GM18907 (cell line): ENCODE measurements around the gene CD99.

ENCODE experiments used
- ATAC-seq: cut with Tn5 transposase; IDR thresholded peaks from one replicate; pipeline ENCODE4 v1.9.1; 2021; ENCODE audit warnings: mild to moderate bottlenecking, moderate library complexity; ENCODE audit not compliant: unreplicated experiment

Gene CD99

DNA sequence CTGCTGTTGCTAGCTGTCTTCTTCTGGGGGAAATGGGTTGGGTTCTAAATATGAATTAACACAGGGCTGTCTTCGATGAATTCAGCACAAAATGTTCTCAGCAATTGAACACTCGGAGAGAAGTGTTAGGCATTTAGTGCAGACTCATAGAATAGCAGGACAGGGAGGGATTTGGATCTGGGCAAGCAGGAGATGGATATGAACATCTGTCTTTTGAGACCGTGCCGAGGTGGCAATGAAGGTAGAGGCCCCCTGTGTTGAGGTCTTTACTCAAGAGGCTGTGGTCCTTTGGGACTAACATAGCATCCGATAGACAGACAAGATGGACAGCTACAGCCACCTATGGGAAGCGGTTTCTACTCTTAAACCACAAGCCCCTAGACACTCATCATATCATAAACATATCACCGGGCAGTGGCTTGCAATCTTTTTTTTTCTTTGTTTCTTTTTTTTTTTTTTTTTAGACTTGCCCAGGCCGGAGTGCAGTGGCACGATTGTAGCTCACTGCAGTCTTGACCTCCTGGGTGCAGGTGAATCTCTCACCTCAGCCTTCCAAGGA, 6.7 kb downstream of the CD99 start:
- ATAC-seq, result peak; percentile 33

GRCh38 chrX:2698604-2699003, 7.5 kb downstream of the CD99 start:
- ATAC-seq, result no peak

DNA sequence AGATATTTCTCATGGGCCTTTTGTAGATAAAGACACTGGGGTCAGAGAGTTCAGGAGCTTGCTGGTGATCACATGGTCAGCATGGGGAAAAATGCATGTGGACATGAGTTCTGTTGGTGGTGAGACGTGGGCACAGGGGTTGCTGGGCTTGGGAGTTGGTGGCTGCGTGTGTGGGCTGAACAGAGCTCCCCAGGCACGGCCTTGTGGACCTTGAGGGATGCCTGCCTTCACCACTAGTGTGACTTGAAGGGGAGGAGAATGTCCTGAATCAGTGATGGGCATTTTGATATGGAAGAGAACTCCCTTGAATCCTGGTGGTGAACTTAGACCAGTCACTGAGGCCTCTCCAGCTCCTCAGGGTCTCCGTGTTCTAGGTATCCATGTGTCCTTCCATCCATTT, 8.9 kb downstream of the CD99 start:
- ATAC-seq, result no peak

GRCh38 chrX:2700405-2701320, 9.6 kb downstream of the CD99 start:
- ATAC-seq, result no peak

DNA sequence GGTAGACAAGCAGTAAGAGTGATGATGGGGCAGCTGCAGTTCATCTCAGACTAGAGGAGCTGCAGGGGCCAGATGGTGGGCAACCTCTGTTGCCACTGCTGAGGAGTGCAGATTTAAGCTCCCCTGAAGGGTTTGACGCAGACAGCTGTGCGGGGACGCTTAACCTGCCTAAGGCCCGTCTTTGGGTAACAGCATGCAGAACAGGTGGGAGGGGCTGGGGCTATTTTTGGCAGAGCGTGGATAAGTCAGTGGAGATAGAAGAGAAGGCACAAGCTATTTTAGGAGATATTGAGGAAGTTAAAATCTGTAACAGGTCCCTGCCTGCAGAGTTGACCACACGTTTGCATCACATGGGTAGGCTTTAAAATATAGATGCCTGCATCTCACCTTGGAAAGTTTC, 10.5 kb downstream of the CD99 start:
- no peak for ATAC-seq

DNA sequence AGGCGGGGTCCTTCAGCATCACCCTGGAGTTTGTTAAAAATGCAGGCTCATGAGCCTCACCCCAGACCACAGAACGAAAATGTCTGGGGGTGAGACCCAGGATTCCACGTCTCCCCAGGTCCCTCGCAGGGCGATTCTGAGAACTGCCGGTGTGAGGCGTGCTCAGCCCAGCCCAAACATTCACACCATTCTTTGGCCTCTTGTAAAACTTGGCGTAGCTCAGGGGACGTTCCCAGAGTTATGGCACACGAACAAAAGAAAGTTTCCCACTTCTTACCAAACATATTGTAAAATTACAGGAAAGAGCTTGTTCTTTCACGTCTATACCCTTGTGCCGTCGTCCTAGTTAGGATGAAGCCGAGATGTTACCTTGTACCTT, 12.9 kb downstream of the CD99 start:
- no peak for ATAC-seq

DNA sequence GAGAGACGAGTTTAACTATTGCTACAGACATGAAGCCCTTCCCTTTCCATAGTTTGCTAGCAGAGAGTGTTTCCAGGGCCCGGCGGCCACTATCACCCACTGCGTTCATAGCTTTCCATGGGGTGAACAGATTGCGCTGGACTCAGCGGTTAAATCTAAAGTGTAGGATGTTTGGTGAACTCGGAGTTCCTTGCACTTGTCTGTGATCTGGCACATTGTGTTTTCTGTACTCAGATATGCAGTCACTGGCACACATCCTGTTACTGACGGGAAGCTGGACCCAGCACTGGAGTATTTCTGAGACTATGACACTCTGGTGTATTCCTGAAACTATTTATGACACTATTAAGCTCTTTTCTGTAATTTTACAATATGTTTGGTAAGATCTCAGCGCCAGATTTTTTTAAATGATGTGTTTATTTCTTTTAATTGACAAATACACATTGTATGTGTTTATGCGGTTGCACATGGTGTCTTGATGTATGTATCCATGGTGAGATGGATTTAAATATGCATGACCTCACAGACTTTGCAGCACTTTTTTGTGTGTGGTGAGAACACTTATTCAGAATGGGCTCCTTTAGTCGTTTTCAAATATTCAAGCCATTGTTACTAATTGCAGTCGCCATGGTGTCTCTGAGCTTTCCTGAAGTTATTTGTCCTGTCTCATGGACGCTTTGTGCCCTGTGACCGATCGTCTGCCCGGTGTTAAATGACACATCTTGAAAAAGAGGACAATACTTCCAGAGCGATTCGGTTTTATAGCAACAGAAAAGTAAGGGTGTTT, 14.1 kb downstream of the CD99 start:
- no peak for ATAC-seq

DNA sequence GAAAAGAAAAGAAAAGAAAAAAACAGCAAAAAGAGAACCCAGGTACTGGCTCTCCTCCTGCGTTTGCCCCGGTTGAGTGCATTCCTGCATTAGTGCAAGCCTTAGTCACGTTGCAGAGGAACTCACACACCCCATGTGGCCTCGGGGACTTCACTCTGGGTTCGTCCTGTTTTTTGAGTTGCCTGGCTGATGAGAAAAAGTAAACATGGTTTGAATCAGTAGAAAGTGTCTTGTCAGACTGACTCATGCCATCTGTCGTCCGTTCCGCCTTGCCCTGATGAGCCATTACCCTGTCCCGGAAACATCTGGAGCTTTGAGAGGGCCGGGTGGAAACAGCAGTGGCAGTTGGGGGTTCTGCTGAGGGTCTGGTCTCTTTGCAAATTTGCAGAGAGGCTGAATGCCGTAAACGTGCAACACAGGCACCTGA, 16.3 kb downstream of the CD99 start:
- peak; percentile 94 for ATAC-seq

GRCh38 chrX:2708021-2708420, 16.9 kb downstream of the CD99 start:
- ATAC-seq, result no peak

- ATAC-seq, result no peak
These were observed 17.6 kb downstream of the CD99 start for GRCh38 chrX:2708592-2709188.

DNA sequence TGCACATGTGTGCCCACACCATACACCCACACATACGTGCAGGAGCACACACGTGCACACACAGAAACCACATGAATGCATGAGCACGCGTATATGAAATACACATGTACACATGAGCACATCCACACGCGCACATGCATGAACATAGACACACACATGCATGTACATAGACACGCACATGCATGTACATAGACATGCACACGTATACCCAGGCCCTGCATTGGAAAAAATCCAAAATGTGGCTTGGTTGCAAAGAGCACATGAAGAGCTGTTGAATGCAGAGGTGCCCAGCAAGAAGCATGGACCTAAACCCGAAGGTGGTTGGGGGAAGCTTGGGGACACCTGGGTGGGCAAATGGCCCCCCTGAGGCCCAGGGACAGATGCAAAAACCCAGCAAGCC, 18.5 kb downstream of the CD99 start:
- no peak for ATAC-seq

DNA sequence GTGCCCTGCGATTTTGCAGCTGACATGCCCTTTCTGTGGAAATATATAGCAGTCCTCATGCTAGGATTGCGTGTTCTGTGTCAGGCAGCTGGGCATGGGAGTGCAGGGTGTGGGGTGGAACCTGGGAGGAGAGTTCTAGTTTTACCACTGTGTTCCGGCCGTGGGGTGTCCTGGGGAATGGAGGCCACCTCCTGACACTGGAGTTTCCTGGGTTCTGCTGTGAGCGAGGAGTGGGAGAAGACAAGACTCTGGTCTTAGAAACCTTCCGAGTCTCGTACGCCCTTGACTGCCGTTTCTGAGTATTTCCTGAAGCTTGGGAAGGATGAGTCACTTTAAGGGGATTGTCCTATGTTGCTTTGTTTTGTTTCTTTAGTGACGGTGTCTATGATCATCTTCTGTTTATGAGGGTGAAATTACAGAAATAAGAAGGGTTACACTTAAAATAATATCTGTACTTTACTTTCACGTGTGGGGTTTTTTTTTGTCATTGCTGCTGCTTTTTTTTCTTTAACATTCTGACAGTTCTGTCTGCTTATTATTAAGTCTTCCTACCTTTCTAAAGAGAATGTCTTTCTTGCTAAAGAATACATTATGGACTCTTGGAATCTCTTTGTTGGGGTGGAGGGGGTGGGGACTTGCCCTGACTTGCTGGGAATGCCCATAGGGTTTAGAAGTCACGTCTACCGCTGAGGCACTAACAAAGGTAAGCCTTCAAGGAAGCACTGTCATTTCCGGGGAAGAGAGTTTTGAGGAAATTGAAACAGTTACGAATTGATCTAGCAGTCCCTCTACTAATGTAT, 19.1 kb downstream of the CD99 start:
- no peak for ATAC-seq

- no peak for ATAC-seq
These were observed 20.3 kb downstream of the CD99 start for GRCh38 chrX:2711441-2711840.

GRCh38 chrX:2712428-2712827, 21.3 kb downstream of the CD99 start:
- no peak for ATAC-seq

GRCh38 chrX:2712890-2713840, 22.1 kb downstream of the CD99 start:
- ATAC-seq, result no peak

DNA sequence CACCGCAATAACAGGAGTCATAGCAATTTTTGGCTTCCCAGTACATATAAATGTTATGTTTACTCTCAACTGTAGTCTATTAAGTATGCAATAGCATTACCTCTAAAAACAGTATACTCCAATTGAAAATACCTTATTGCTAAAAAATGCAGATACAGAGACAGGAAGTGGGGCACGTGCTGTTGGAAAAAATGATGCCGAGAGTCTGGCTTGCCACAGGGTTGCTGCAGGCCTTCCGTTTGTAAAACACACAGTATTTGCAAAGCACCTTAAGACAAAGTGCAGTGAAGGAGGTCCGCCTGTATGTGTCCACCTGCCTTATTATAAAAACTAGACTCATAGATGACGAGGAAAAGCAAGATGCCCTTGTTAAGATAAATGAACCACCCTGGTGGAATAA, 23.5 kb downstream of the CD99 start:
- no peak for ATAC-seq

DNA sequence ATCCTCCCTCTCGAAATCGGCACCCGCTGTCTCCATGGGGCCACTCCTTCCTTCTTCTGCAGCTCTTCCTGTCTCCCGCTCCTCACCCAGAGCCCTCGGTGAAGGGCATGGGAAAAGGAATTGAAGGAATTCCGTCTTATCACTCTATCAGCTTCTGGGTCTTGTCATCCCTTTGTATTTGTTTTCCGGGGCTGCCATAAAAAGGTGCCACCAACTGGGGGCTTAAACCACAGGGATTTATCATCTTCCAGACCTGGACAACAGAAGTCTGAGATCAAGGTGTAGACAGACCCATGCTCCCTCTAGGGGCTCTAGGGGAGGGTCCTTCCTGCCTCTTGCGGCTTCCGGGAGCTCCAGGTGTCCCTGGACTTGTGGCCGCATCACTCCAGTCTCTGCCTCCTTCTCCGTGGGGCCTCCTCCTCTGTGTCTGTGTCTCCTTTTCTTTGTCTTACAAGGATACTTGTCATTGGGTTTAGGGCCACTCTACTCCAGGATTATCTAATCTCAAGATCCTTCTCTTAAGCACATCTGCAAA, 24.0 kb downstream of the CD99 start:
- no peak for ATAC-seq

DNA sequence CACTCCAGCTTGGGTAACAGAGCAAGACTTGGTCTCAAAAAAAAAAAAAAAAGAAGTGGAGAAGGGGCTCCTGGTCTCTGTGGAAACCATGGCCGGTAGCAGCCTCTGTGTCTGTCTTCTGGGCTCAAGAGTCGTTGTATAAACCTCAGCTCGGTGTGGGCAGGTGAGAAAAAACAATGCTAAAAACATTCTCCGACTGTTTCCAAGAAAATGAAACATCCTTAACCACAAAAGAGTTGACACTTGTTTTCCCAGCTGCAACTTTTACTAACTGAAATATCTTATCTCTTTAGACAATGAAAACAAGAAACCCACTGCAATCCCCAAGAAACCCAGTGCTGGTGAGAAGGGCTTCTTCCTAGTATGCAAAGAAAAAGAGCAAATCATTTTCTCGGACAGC, 26.2 kb downstream of the CD99 start:
- ATAC-seq, result no peak

DNA sequence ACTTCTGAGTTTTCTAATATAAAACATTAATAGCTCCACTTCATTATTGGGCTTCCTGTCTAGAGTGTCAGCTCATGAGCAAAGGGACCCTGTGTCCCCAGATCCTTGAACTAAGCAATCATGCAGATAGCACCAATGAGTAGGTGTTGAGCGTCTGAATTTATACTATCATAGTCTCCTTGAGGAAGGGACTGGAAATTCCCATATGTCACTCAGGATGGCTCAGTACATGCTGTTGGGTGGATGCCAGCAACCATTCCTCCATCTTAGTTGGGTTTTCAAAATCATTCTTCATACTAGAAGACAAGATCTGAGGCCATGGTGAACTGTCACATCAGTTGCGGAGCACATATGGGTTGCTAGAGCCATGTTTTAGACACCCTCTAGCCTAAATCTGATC, 27.7 kb downstream of the CD99 start:
- ATAC-seq, result no peak
